ENCODE results near the gene PRKCE.

PRKCE gene

DNA sequence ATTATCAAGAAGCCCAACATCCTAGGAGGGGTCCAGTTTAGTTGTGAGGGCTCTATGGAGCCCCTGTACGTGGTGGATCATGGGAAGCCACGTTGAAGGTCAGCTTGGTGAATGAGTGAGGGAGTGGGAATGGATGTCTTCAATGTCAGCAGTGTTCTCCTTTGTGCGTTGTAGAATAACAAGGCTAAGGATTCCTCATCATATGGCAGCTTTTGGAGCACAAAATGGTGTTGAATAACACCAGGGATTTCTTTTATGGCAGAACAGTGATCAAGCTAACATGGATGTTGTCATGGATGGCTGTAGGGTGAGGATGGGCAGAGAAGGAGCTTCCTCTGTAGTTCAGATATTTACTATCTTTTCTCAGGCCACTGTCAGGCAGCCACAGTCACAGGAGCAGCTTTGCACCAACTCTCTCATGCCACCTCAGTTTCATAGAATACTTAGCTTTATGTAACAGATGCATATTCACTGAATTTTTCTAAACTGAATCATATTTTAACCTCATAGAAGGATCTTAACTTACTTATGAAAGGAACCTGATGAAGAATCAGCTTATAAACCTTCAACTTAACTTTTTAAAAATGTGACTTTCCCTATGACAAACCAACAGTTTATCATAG is 361.3 kb downstream of the PRKCE start:
- no peak overlapping the region for H4K91ac ChIP-seq (ENCODE audit: low read length)
- H3K79me1 ChIP-seq (replicated peaks; ENCODE audit: low read length, poor library complexity, severe bottlenecking): no peaks in the 10 kb centered on the region
- no peak overlapping the region for H3K14ac ChIP-seq (ENCODE audit: low read length in 2 of 2)
- peaks cover 6% of the 10 kb centered on the region for H3K4me1 ChIP-seq (ENCODE audit: control insufficient read depth, insufficient read depth, low read depth, low read length)
- no peaks in the 10 kb centered on the region for H3K27me3 ChIP-seq (ENCODE audit: control insufficient read depth in 1 of 2, insufficient read depth in 1 of 2, low read length in 2 of 2)
- no peak overlapping the region for H2AFZ ChIP-seq (ENCODE audit: low read depth, low read length)
- H3K18ac ChIP-seq (ENCODE audit: low read depth in 1 of 2, low read length in 2 of 2): no peak overlapping the region
- no peak overlapping the region for H2AK5ac ChIP-seq (ENCODE audit: low read length, severe bottlenecking)
- no peaks in the 10 kb centered on the region for H3K9me3 ChIP-seq (ENCODE audit: control insufficient read depth, low read length)
- no peak overlapping the region for H4K8ac ChIP-seq (ENCODE audit: low read length)
- no peak overlapping the region for H3K27ac ChIP-seq (ENCODE audit: low read length, poor library complexity, severe bottlenecking)
- no peak overlapping the region for H3K23ac ChIP-seq (ENCODE audit: low read length in 2 of 2)
- H2BK5ac ChIP-seq (ENCODE audit: low read depth, low read length, poor library complexity, severe bottlenecking): no peak overlapping the region
- H3K36me3 ChIP-seq (ENCODE audit: control insufficient read depth in 1 of 2, insufficient read depth in 2 of 2, low read depth in 1 of 2, low read length in 2 of 2): peaks cover 0 to 78% of the 10 kb centered on the region in 2 experiments
- peak overlapping the region in 1 of 2 experiments; percentile 29 for H2BK12ac ChIP-seq (ENCODE audit: low read length in 2 of 2)
- DNase-seq: no peak
- H3K9ac ChIP-seq (ENCODE audit: low read length): no peak overlapping the region
- 76% methylated on average over 3 of the region's 3 CpGs for WGBS
- H2BK120ac ChIP-seq (ENCODE audit: low read depth, low read length): no peak overlapping the region
- H2BK15ac ChIP-seq (ENCODE audit: low read depth, poor library complexity, severe bottlenecking): no peak overlapping the region
- H3K4me3 ChIP-seq (ENCODE audit: insufficient read depth in 1 of 2, low read depth in 1 of 2, low read length in 2 of 2): no peak overlapping the region
- H3K4me2 ChIP-seq (ENCODE audit: low read length, poor library complexity, severe bottlenecking): no peak overlapping the region
- H3K4ac ChIP-seq (ENCODE audit: low read depth in 1 of 2, low read length in 2 of 2): no peak overlapping the region

- Histone ChIP-seq H3K9ac (ENCODE audit: low read length) (no peak overlapping the region), H3K9me3 (ENCODE audit: control insufficient read depth, low read length) (no peaks in the 10 kb centered on the region), H4K8ac (ENCODE audit: low read length) (no peak overlapping the region), H3K79me1 (replicated peaks; ENCODE audit: low read length, poor library complexity, severe bottlenecking) (no peaks in the 10 kb centered on the region), H3K27me3 (ENCODE audit: control insufficient read depth in 1 of 2, insufficient read depth in 1 of 2, low read length in 2 of 2) (no peaks in the 10 kb centered on the region), H3K4me2 (ENCODE audit: low read length, poor library complexity, severe bottlenecking) (no peak overlapping the region), H3K14ac (ENCODE audit: low read length in 2 of 2) (no peak overlapping the region), H3K4me3 (ENCODE audit: insufficient read depth in 1 of 2, low read depth in 1 of 2, low read length in 2 of 2) (no peak overlapping the region), H2BK12ac (ENCODE audit: low read length in 2 of 2) (peak overlapping the region in 1 of 2 experiments; percentile 3), H2AK5ac (ENCODE audit: low read length, severe bottlenecking) (no peak overlapping the region), H2BK5ac (ENCODE audit: low read depth, low read length, poor library complexity, severe bottlenecking) (no peak overlapping the region), H2AFZ (ENCODE audit: low read depth, low read length) (no peak overlapping the region), H3K23ac (ENCODE audit: low read length in 2 of 2) (no peak overlapping the region), H3K18ac (ENCODE audit: low read depth in 1 of 2, low read length in 2 of 2) (no peak overlapping the region), H2BK15ac (ENCODE audit: low read depth, poor library complexity, severe bottlenecking) (no peak overlapping the region), H4K91ac (ENCODE audit: low read length) (no peak overlapping the region), H2BK120ac (ENCODE audit: low read depth, low read length) (no peak overlapping the region), H3K27ac (ENCODE audit: low read length, poor library complexity, severe bottlenecking) (no peak overlapping the region), H3K36me3 (ENCODE audit: control insufficient read depth in 1 of 2, insufficient read depth in 2 of 2, low read depth in 1 of 2, low read length in 2 of 2) (peaks cover 0 to 74% of the 10 kb centered on the region in 2 experiments), H3K4me1 (ENCODE audit: control insufficient read depth, insufficient read depth, low read depth, low read length) (peaks cover 5% of the 10 kb centered on the region), H3K4ac (ENCODE audit: low read depth in 1 of 2, low read length in 2 of 2) (no peak overlapping the region)
- no peak for DNase-seq
- over 99% methylated on average over 3 of the region's 5 CpGs for WGBS
Observed at GRCh38 chr2:46013726-46014125, 362.3 kb downstream of the PRKCE start.

DNA sequence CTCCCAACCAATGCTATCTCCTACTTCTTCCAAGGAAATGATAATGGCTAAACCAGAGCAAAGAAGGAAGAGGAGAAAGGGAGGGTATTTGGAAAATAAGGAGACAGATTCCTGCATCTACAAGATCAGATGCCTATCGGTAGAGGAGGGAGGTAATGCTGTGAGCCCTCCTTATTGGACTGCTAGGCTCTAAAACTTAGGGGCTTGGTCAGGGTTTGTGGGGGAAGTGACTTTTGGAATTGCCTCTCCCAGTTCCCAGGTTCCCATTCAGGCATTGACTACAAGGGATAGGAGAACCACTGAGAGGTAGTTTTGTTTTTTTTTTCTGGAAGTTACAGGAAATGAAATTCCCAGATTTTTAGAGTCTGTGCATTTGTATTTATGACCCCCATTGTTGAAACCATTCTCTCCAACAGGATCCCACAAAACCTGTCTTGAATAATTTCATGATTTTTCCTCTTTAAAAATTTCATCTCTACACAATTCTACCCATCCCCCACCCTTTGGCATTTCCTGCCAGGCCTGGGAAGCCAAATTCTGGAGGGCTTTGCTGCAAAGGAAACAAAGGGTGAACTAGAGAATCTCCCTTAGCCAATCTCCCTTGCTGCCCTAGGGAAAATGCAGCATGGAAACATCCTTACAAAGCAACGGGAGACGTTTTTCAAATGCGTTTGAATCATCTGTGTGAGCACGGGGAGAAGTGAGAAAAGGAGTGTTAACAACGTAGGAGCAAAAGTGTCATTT is 363.6 kb downstream of the PRKCE start:
- H4K8ac ChIP-seq (ENCODE audit: low read length): peak overlapping the region; percentile 73
- no peak overlapping the region for H2BK5ac ChIP-seq (ENCODE audit: low read depth, low read length, poor library complexity, severe bottlenecking)
- WGBS: 20% methylated on average over 5 of the region's 6 CpGs
- H2BK120ac ChIP-seq (ENCODE audit: low read depth, low read length): no peak overlapping the region
- H3K18ac ChIP-seq (ENCODE audit: low read depth in 1 of 2, low read length in 2 of 2): peak overlapping the region in 1 of 2 experiments; percentile 43
- no peak overlapping the region for H2AFZ ChIP-seq (ENCODE audit: low read depth, low read length)
- no peak overlapping the region for H2BK12ac ChIP-seq (ENCODE audit: low read length in 2 of 2)
- H3K9ac ChIP-seq (ENCODE audit: low read length): no peak overlapping the region
- peak overlapping the region; percentile 55 for H2AK5ac ChIP-seq (ENCODE audit: low read length, severe bottlenecking)
- no peak overlapping the region for H3K14ac ChIP-seq (ENCODE audit: low read length in 2 of 2)
- no peak overlapping the region for H4K91ac ChIP-seq (ENCODE audit: low read length)
- DNase-seq: peak; percentile 39
- H3K23ac ChIP-seq (ENCODE audit: low read length in 2 of 2): no peak overlapping the region
- H3K9me3 ChIP-seq (ENCODE audit: control insufficient read depth, low read length): no peaks in the 10 kb centered on the region
- H2BK15ac ChIP-seq (ENCODE audit: low read depth, poor library complexity, severe bottlenecking): no peak overlapping the region
- peaks cover 0 to 73% of the 10 kb centered on the region in 2 experiments for H3K36me3 ChIP-seq (ENCODE audit: control insufficient read depth in 1 of 2, insufficient read depth in 2 of 2, low read depth in 1 of 2, low read length in 2 of 2)
- H3K4ac ChIP-seq (ENCODE audit: low read depth in 1 of 2, low read length in 2 of 2): no peak overlapping the region
- H3K79me1 ChIP-seq (replicated peaks; ENCODE audit: low read length, poor library complexity, severe bottlenecking): no peaks in the 10 kb centered on the region
- H3K4me1 ChIP-seq (ENCODE audit: control insufficient read depth, insufficient read depth, low read depth, low read length): peaks cover 5% of the 10 kb centered on the region
- H3K4me2 ChIP-seq (ENCODE audit: low read length, poor library complexity, severe bottlenecking): no peak overlapping the region
- no peak overlapping the region for H3K4me3 ChIP-seq (ENCODE audit: insufficient read depth in 1 of 2, low read depth in 1 of 2, low read length in 2 of 2)
- H3K27me3 ChIP-seq (ENCODE audit: control insufficient read depth in 1 of 2, insufficient read depth in 1 of 2, low read length in 2 of 2): no peaks in the 10 kb centered on the region
- H3K27ac ChIP-seq (ENCODE audit: low read length, poor library complexity, severe bottlenecking): peak overlapping the region; percentile 44

GRCh38 chr2:46015671-46016070 is 364.2 kb downstream of the PRKCE start:
- Histone ChIP-seq H2AK5ac (ENCODE audit: low read length, severe bottlenecking) (peak overlapping the region; percentile 6), H3K23ac (ENCODE audit: low read length in 2 of 2) (no peak overlapping the region), H3K4ac (ENCODE audit: low read depth in 1 of 2, low read length in 2 of 2) (peak overlapping the region; percentile 32 to 59), H3K9me3 (ENCODE audit: control insufficient read depth, low read length) (no peaks in the 10 kb centered on the region), H3K79me1 (replicated peaks; ENCODE audit: low read length, poor library complexity, severe bottlenecking) (no peaks in the 10 kb centered on the region), H3K14ac (ENCODE audit: low read length in 2 of 2) (no peak overlapping the region), H4K91ac (ENCODE audit: low read length) (peak overlapping the region; percentile 87), H3K18ac (ENCODE audit: low read depth in 1 of 2, low read length in 2 of 2) (peak overlapping the region; percentile 48 to 57), H3K9ac (ENCODE audit: low read length) (no peak overlapping the region), H2BK15ac (ENCODE audit: low read depth, poor library complexity, severe bottlenecking) (peak overlapping the region; percentile 44), H3K36me3 (ENCODE audit: control insufficient read depth in 1 of 2, insufficient read depth in 2 of 2, low read depth in 1 of 2, low read length in 2 of 2) (peaks cover 0 to 73% of the 10 kb centered on the region in 2 experiments), H3K27me3 (ENCODE audit: control insufficient read depth in 1 of 2, insufficient read depth in 1 of 2, low read length in 2 of 2) (no peaks in the 10 kb centered on the region), H2BK5ac (ENCODE audit: low read depth, low read length, poor library complexity, severe bottlenecking) (no peak overlapping the region), H2BK12ac (ENCODE audit: low read length in 2 of 2) (peak overlapping the region in 1 of 2 experiments; percentile 11), H3K4me1 (ENCODE audit: control insufficient read depth, insufficient read depth, low read depth, low read length) (peaks cover 5% of the 10 kb centered on the region), H3K4me2 (ENCODE audit: low read length, poor library complexity, severe bottlenecking) (no peak overlapping the region), H3K4me3 (ENCODE audit: insufficient read depth in 1 of 2, low read depth in 1 of 2, low read length in 2 of 2) (no peak overlapping the region), H2AFZ (ENCODE audit: low read depth, low read length) (no peak overlapping the region), H4K8ac (ENCODE audit: low read length) (peak overlapping the region; percentile 84), H2BK120ac (ENCODE audit: low read depth, low read length) (peak overlapping the region; percentile 82), H3K27ac (ENCODE audit: low read length, poor library complexity, severe bottlenecking) (peak overlapping the region; percentile 44)
- no peak for DNase-seq
- WGBS: 68% methylated on average over 6 of the region's 7 CpGs

All from mesenchymal stem cell (in vitro differentiated cells and primary cell).